ENCODE results near the gene TCFL5.

DNA sequence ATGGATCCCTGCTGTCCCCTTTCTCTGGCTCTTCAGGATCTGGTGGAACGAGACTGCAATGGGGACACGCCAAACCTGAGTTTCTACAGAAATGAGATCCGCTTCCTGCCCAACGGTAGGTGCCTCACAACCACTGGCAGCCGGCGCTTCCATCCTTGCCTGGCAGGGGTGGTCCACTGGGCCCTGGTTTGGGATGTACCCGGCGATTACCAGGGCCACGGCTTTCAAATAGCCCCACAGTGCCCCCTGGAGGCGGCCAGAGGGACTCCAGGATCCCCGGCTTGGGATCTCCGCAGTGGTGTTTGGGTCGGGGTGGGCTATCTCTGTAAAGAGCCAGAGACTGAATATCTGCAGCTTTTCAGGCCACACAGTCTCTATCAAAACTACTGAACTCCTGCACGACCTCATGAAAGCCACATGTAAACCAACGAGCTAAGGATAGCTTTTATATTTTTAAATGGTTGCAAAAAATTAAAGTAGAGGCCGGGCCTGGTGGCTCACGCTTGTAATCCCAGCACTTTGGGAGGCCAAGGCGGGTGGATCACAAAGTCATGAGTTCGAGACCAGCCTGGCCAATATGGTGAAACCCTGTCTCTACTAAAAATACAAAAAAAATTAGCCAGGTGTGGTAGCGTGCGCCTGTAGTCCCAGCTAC is 53.3 kb downstream of the TCFL5 start:
- peak; percentile 84 for TF ChIP-seq CTCF (IDR thresholded peaks at IDR 0.05; ENCODE audit: insufficient read depth, low read depth, low read length)
- TF ChIP-seq EZH2 (IDR thresholded peaks at IDR 0.05; ENCODE audit: insufficient read depth, low read length), result no peak
